B cell (primary cell): ENCODE data around the gene EPHB1.

Experiments used
- EZH2 ChIP-seq: IDR thresholded peaks from 2 replicates; pipeline ENCODE4 v1.6.1; 2012; ENCODE audit warnings: borderline replicate concordance, low read depth, mild to moderate bottlenecking, moderate library complexity, low read length; ENCODE audit not compliant: insufficient read depth, poor library complexity, severe bottlenecking
- TF ChIP-seq, protein P1 (sequence below): fragments of 200-600 bp; IDR thresholded peaks from one replicate; pipeline ENCODE4 v1.8.0; 2022; ENCODE audit warnings: antibody characterized with exemption, mild to moderate bottlenecking

DNA sequence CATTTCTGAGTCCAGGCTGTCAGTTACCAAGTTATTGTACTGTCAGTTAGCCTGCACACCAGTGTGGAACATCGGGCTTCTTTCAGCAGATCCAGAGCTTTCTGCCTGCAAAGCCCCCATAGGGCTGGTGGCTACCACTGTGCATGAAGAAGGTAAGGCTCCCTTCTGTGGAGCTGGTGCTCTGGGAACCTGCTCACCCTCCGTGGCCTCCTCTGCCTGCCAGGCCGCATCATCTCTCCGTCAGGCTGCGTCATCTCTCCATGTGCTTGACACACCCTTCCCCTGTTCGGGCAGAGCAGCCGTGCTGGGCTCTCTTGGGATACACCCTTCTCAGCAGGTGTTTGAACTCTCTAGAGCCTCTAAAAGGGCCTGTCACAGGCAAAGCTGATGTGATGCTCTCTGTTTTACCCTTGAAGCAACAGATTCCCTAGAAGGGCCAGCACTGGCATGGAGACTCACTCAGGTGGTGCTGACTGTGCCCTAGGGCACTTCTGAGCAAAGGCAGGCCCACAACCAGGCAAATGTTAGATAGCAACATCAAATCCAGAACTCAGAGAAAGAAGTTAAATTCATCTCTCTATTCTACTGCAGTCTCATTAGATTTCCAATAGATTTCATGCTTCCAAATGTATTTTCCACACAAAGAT, 261.1 kb downstream of the EPHB1 start:
- TF ChIP-seq, protein P1, sequence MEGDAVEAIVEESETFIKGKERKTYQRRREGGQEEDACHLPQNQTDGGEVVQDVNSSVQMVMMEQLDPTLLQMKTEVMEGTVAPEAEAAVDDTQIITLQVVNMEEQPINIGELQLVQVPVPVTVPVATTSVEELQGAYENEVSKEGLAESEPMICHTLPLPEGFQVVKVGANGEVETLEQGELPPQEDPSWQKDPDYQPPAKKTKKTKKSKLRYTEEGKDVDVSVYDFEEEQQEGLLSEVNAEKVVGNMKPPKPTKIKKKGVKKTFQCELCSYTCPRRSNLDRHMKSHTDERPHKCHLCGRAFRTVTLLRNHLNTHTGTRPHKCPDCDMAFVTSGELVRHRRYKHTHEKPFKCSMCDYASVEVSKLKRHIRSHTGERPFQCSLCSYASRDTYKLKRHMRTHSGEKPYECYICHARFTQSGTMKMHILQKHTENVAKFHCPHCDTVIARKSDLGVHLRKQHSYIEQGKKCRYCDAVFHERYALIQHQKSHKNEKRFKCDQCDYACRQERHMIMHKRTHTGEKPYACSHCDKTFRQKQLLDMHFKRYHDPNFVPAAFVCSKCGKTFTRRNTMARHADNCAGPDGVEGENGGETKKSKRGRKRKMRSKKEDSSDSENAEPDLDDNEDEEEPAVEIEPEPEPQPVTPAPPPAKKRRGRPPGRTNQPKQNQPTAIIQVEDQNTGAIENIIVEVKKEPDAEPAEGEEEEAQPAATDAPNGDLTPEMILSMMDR = no peak
- no peak for TF ChIP-seq EZH2
